Small intestine (tissue), 7 donors: ENCODE data around the gene ACTL7B. TPM values are rescaled to one million over a fixed set of nuclear protein-coding genes. Genes with fewer than 3 reads are reported as not detected.
A peak's percentile ranks its signal among the peaks of the same experiment; 100 is the strongest.

Source experiments
- DNase-seq, 2 donors: peaks; one replicate each; pipeline versions ENCODE4 v3.0.0 to v3.0.0-alpha.2; 2013
- FAIRE-seq: peaks from 2 replicates; lab custom pipeline; 2012; peaks lifted over from hg19 to GRCh38; lab: Jason Lieb, UNC
- H3K27ac ChIP-seq, 3 donors: one replicate each; pipeline ENCODE4 v1.5.1; 2013; ENCODE audit warnings: low read length in 2 of 3, mild to moderate bottlenecking in 2 of 3, control low read depth in 1 of 3, inconsistent platforms in 1 of 3, low read depth in 1 of 3, moderate library complexity in 1 of 3
- H3K27me3 ChIP-seq, 3 donors: one replicate each; pipeline ENCODE4 v1.6.1; 2013; ENCODE audit warnings: low read length in 3 of 3, inconsistent platforms in 1 of 3; ENCODE audit not compliant: control insufficient read depth in 3 of 3, insufficient read depth in 3 of 3
- H3K36me3 ChIP-seq, 3 donors: one replicate each; pipeline ENCODE4 v1.6.1; 2013; ENCODE audit warnings: low read length in 3 of 3, inconsistent platforms in 1 of 3, low read depth in 1 of 3, mild to moderate bottlenecking in 1 of 3, moderate library complexity in 1 of 3; ENCODE audit not compliant: control insufficient read depth in 3 of 3, insufficient read depth in 2 of 3
- H3K4me1 ChIP-seq, 3 donors: one replicate each; pipeline ENCODE4 v1.6.1; 2013; ENCODE audit warnings: low read length in 2 of 3, inconsistent platforms in 1 of 3, low read depth in 1 of 3, mild to moderate bottlenecking in 1 of 3, moderate library complexity in 1 of 3; ENCODE audit not compliant: control insufficient read depth in 3 of 3, insufficient read depth in 2 of 3
- H3K4me3 ChIP-seq, 3 donors: one replicate each; pipeline ENCODE4 v1.5.1; 2013; ENCODE audit warnings: low read length in 3 of 3, control low read depth in 1 of 3, inconsistent platforms in 1 of 3, low read depth in 1 of 3, mild to moderate bottlenecking in 1 of 3, moderate library complexity in 1 of 3
- H3K9me3 ChIP-seq, 2 donors: one replicate each; pipeline ENCODE4 v1.6.1; 2013; ENCODE audit warnings: low read depth in 1 of 2, low read length in 1 of 2; ENCODE audit not compliant: control insufficient read depth in 2 of 2, insufficient read depth in 1 of 2
- WGBS, 3 donors: extraction: QIAGEN DNeasy Blood & Tissue Kit; methylation state at CpG; one replicate each; pipeline ENCODE4 v1.1.7; 2013; 5-methylcytosine and 5-hydroxymethylcytosine counted together
- polyA plus RNA-seq, 4 donors: library from polyadenylated mRNA; stranded (reverse) in 3 of 4; unstranded in 1 of 4; fragments of 200-250 nt in 3 of 4; fragments of 120-200 nt in 1 of 4; gene quantifications; one replicate each; pipeline versions ENCODE4 v1.2.1 to v1.2.3, GENCODE V29; 2013
- donor health status: healthy with polysubstance abuse.
- donor health status: control.
- donor health status: control.
- donor health status: Bipolar disorder and iron deficiency.
- donor health status: healthy.

The ACTL7B gene
- polyA plus RNA-seq, 4 donors, result not detected

DNA sequence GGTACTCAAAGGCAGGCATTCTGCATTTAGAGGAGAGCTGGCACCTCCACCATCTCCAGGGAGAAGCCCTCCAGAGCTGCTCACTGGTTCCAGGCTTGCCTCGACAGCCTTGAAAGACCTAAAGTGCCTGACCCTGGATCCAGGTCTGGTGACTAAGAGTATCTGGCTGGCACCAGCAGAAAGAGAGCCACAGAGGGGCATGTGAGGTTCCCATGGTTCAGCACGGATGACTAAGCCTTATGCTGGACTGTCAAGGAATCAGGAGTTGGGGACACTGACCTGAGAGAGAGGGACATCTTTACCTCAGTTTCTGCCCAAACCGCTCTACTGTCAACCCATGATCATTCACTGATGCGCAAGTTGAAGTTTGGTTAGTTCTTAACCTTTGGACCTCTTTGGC lies 9.3 kb upstream of the ACTL7B start:
- FAIRE-seq (no peak), DNase-seq (no peak)
- Histone ChIP-seq H3K36me3 (peaks cover 0 to 7% (median 4%) of the 10 kb centered on the region in 3 donors), H3K4me1 (no peaks in the 10 kb centered on the region), H3K27ac (no peak overlapping the region), H3K27me3 (no peaks in the 10 kb centered on the region), H3K4me3 (no peak overlapping the region), H3K9me3 (peaks cover 0 to 3% of the 10 kb centered on the region in 2 donors)
- WGBS, 3 donors, result 85 to 91% (median 86%) methylated on average over 4 of the region's 4 CpGs

DNA sequence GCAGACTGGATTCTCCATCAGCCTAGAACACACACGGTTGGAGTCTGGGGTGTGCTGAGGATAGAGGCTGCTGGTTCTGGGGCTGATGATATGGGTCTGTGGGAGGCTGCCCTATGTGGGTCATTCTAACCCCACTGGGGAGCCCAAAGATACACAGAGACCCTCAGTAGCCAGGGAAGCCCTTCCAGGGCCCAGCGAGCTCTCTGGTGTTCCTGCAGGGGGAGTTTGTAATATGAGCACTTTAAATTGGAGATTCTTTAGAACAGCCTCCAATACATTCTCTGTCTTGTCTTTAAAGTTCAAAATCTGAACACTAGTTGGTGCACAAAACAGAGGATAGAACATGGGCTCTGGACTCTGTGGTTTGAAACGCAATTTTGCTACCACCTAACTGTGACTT lies 8.7 kb upstream of the ACTL7B start:
- no peaks in the 10 kb centered on the region for H3K4me1 ChIP-seq
- H3K4me3 ChIP-seq, result no peak overlapping the region
- no peak overlapping the region for H3K27ac ChIP-seq
- peaks cover 0 to 4% (median 4%) of the 10 kb centered on the region in 3 donors for H3K36me3 ChIP-seq
- no peaks in the 10 kb centered on the region for H3K27me3 ChIP-seq
- 85 to 91% (median 85%) methylated on average over 3 of the region's 3 CpGs for WGBS, 3 donors
- DNase-seq (no peak), FAIRE-seq (no peak)
- peaks cover 0 to 3% of the 10 kb centered on the region in 2 donors for H3K9me3 ChIP-seq

DNA sequence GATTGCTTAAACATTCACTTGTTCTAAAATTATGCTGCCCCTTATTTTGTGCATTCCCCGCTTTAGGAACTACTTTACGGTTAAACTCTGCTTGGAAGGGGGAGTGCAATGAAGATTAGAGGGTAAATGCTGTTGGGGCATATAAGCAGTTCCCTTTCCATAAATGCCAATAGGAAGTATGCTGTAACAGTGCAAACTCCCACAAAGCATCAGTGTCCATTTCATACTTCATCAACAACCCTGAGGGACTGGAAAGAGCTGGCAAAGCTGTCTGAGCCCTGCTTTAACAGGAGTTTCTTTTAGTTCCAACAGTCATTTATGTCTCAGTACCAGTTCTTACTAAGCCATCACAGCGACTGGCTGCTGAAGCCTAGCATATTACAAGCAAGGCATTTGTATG lies 8.1 kb upstream of the ACTL7B start:
- H3K4me1 ChIP-seq, result no peaks in the 10 kb centered on the region
- FAIRE-seq (no peak), DNase-seq (no peak)
- no peaks in the 10 kb centered on the region for H3K27me3 ChIP-seq
- WGBS, 3 donors, result 91 to 99% (median 95%) methylated on average over 3 of the region's 3 CpGs
- peaks cover 0 to 3% of the 10 kb centered on the region in 2 donors for H3K9me3 ChIP-seq
- no peak overlapping the region for H3K4me3 ChIP-seq
- H3K27ac ChIP-seq, result no peak overlapping the region
- H3K36me3 ChIP-seq, result peaks cover 0 to 2% (median 2%) of the 10 kb centered on the region in 3 donors

DNA sequence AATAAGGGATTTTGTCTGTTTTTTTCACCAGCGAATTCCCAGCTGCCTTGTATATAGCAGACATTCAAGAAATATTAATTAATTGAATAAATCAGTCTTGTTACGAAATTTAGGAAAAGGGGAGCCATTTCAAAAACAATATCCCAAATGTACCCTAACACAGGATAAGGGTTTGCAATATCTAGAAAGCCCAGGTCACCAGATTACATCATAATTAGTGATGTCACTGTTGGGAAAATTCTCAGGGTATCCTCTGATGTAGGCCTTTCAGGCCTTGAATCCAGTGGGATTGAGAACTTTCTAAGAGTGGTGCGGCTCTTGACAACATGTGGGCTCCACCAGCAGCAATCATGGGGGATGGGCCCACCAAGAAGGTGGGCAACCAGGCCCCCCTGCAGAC lies 6.2 kb upstream of the ACTL7B start, which contains the start of gene ACTL7A:
Gene ACTL7A (plus strand): TSS at position 270 of the 400 bp plus-strand sequence. CDS start 57 bp downstream, at position 327.
- Histone ChIP-seq H3K27ac (no peak within 1 kb of the TSS), H3K9me3 (no peaks in the 10 kb centered on the region), H3K4me3 (no peak within 1 kb of the TSS), H3K27me3 (no peaks in the 10 kb centered on the region), H3K36me3 (no peaks in the 10 kb centered on the region), H3K4me1 (no peaks in the 10 kb centered on the region)
- FAIRE-seq (no peak), DNase-seq (no peak)
- WGBS, 3 donors, result 92 to 96% (median 96%) methylated on average over 3 of the region's 3 CpGs

DNA sequence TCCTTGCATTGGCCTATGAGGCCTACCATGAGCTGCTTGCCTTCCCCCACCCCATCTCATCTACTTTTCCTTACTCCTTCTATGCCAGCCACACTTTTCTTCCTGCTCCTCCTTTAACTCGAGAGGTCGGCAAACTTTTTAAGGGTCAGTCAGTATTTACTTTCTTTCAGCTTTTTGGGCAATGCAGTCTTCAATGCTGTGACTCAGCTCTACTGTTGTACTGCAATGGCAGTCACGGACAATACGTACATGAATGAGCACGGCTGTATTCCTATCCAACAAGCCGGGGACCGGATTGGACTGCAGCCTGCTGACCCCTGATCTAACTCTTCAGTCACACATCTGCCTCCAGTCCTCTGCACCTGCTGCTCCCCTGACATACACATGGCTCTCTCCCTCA lies 5.7 kb upstream of the ACTL7B start:
- DNase-seq, result no peak
- Histone ChIP-seq H3K4me3 (no peak overlapping the region), H3K27me3 (no peaks in the 10 kb centered on the region), H3K4me1 (no peaks in the 10 kb centered on the region), H3K27ac (no peak overlapping the region), H3K9me3 (no peaks in the 10 kb centered on the region), H3K36me3 (no peaks in the 10 kb centered on the region)
- no peak for FAIRE-seq
- WGBS, 3 donors, result 67 to 77% (median 73%) methylated on average over 7 of the region's 7 CpGs

DNA sequence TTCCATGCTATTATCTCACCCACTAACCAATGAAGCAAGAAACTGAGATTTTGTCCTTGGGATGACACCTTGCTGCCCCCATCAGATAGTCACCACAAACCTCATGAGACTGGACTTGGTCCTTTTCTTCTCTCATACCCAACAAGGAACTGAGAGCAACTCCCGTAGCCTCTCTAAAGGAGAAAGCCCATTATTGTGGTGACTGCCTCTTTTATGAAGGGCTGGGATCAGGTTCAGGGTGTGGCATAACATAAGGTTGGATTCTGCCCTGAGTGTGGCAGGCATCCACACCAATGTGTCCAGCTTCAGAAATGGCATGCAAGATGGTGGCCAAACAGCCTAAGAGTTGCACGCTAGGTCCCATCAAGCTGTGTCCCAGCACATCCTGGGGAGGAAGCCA lies 5.0 kb upstream of the ACTL7B start:
- FAIRE-seq (no peak), DNase-seq (peak in 1 of 2 donors; percentile 21)
- Histone ChIP-seq H3K27me3 (no peaks in the 10 kb centered on the region), H3K9me3 (no peaks in the 10 kb centered on the region), H3K4me3 (no peak overlapping the region), H3K27ac (no peak overlapping the region), H3K4me1 (no peaks in the 10 kb centered on the region), H3K36me3 (no peaks in the 10 kb centered on the region)
- WGBS, 3 donors, result 56 to 85% (median 84%) methylated on average over 2 of the region's 2 CpGs

DNA sequence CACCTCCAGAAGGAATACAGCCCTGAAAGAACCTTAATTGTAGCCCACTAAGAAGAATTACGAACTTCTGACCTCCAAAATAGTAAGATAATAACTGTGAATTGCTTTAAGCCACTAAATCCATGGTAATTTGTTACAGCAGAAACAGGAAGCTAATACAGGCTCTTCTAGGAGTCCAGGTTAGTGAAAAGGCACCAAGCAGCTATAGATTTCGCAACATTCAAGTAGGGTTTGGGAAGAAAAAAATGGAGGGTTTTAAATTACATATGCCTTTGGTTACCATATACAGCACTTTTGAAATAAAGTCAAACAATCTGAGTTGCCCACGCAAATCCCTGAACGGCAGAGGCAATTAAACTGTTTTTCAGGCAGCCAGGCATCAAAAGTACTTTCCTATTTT lies 4.6 kb upstream of the ACTL7B start:
- WGBS, 3 donors, result 76 to 88% (median 84%) methylated on average over 4 of the region's 4 CpGs
- no peak overlapping the region for H3K27ac ChIP-seq
- no peaks in the 10 kb centered on the region for H3K9me3 ChIP-seq
- no peak overlapping the region for H3K4me3 ChIP-seq
- no peaks in the 10 kb centered on the region for H3K4me1 ChIP-seq
- H3K27me3 ChIP-seq, result no peaks in the 10 kb centered on the region
- DNase-seq (no peak), FAIRE-seq (no peak)
- H3K36me3 ChIP-seq, result no peaks in the 10 kb centered on the region

DNA sequence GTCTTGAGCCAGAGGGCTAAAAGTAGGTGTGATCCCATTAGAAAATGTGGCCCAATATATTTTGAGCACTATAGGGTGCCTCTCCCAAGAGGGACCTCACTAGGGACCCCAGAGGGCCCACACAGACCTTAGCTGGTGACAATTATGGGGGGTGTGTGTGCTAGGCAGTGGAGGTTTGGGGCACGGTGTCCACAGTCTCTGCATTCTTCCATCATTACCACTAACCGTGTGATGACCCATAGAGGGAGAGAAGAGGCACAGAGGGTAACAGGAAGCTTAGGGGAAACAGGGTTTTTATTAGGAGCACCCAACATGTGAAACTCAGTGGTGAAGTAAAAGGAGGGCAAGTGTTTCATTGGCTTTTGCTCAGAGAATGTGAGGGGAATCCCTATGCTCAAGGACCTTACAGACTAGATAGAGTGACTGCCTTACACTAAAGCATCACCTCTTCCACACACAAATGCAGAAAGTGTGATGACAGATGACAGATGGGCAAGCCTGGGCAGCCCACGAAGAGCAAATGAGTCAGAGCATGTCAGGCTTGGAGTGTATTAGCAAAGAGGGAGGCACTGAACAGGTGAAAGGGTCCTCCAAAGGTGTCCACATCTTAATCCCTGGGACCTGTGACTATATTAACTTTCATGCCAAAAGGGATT lies 3.8 kb upstream of the ACTL7B start:
- no peaks in the 10 kb centered on the region for H3K27me3 ChIP-seq
- no peak overlapping the region for H3K4me3 ChIP-seq
- WGBS, 3 donors, result 76 to 84% (median 81%) methylated on average over 3 of the region's 3 CpGs
- no peaks in the 10 kb centered on the region for H3K4me1 ChIP-seq
- H3K27ac ChIP-seq, result no peak overlapping the region
- no peak for FAIRE-seq
- no peaks in the 10 kb centered on the region for H3K9me3 ChIP-seq
- no peaks in the 10 kb centered on the region for H3K36me3 ChIP-seq
- DNase-seq, result no peak

DNA sequence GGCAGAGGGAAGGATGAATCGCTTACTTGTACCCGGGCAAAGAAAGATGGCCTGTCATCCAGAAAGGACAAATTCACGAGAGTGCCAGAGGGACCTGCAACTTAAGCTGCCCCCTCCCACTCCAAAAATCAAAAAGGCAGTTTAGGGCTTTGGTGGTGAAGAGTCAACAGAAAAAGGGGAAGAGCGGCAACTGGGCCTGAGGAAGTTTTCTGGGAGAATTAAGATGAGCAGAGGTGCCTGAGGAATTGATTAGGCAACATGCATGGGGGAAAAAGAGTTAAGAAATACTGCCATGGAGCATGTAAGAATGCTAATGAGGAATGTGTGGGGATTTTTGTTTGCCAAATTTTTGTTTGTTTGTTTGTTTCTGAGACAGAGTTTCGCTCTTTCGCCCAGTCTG lies 1.8 kb upstream of the ACTL7B start:
- no peaks in the 10 kb centered on the region for H3K36me3 ChIP-seq
- no peaks in the 10 kb centered on the region for H3K9me3 ChIP-seq
- no peak overlapping the region for H3K4me3 ChIP-seq
- no peak overlapping the region for H3K27ac ChIP-seq
- DNase-seq (no peak), FAIRE-seq (no peak)
- H3K27me3 ChIP-seq, result no peaks in the 10 kb centered on the region
- H3K4me1 ChIP-seq, result no peaks in the 10 kb centered on the region
- 92 to 95% (median 93%) methylated on average over 6 of the region's 6 CpGs for WGBS, 3 donors
